ENCODE data around the gene CDK6. TPM values are rescaled to one million over a fixed set of nuclear protein-coding genes. Genes with fewer than 3 reads are reported as not detected.

CDK6 gene
- total RNA-seq, 1 experiment from 2014 or later = 41.4 TPM

- ChIA-PET CTCF (no interaction called here), RAD21 (ENCODE audit: low non-redundant PET in 1 of 2, low total read pairs in 2 of 2, uncharacterized antibody in 2 of 2, unreplicated experiment in 2 of 2) (no interaction called here), POLR2A (no interaction called here)
- Histone ChIP-seq H3K27ac (ENCODE audit: low read depth, low read length) (no peak overlapping the region), H4K20me1 (ENCODE audit: insufficient read depth) (no peaks in the 10 kb centered on the region), H3K9me3 (ENCODE audit: control insufficient read depth in 1 of 2, insufficient read depth in 1 of 2, low read depth in 1 of 2, low read length in 2 of 2) (no peaks in the 10 kb centered on the region), H2AFZ (ENCODE audit: low read depth, low read length, poor library complexity, severe bottlenecking) (no peak overlapping the region), H3K4me2 (ENCODE audit: low read length) (no peak overlapping the region), H3K27me3 (ENCODE audit: insufficient read depth, low read length) (no peaks in the 10 kb centered on the region), H3K9me2 (ENCODE audit: insufficient read depth) (no peaks in the 10 kb centered on the region), H3K79me2 (ENCODE audit: insufficient read depth, low read length) (no peaks in the 10 kb centered on the region), H3K4me3 (replicated peaks in 1 of 2; ENCODE audit: low read depth in 1 of 2, low read length in 2 of 2) (no peak overlapping the region), H3K9ac (ENCODE audit: low read length) (no peak overlapping the region), H3K36me3 (ENCODE audit: control insufficient read depth in 1 of 2, insufficient read depth in 2 of 2, low read length in 2 of 2) (no peaks in the 10 kb centered on the region), H3K4me1 (ENCODE audit: control insufficient read depth in 1 of 2, insufficient read depth in 2 of 2, low read length in 2 of 2) (no peaks in the 10 kb centered on the region)
- DNase-seq (ENCODE audit: low read depth, low spot score) (no peak), ATAC-seq (no peak)
- BruUV-seq (replicated peaks) = no TSS peak
- TF ChIP-seq, protein P1, sequence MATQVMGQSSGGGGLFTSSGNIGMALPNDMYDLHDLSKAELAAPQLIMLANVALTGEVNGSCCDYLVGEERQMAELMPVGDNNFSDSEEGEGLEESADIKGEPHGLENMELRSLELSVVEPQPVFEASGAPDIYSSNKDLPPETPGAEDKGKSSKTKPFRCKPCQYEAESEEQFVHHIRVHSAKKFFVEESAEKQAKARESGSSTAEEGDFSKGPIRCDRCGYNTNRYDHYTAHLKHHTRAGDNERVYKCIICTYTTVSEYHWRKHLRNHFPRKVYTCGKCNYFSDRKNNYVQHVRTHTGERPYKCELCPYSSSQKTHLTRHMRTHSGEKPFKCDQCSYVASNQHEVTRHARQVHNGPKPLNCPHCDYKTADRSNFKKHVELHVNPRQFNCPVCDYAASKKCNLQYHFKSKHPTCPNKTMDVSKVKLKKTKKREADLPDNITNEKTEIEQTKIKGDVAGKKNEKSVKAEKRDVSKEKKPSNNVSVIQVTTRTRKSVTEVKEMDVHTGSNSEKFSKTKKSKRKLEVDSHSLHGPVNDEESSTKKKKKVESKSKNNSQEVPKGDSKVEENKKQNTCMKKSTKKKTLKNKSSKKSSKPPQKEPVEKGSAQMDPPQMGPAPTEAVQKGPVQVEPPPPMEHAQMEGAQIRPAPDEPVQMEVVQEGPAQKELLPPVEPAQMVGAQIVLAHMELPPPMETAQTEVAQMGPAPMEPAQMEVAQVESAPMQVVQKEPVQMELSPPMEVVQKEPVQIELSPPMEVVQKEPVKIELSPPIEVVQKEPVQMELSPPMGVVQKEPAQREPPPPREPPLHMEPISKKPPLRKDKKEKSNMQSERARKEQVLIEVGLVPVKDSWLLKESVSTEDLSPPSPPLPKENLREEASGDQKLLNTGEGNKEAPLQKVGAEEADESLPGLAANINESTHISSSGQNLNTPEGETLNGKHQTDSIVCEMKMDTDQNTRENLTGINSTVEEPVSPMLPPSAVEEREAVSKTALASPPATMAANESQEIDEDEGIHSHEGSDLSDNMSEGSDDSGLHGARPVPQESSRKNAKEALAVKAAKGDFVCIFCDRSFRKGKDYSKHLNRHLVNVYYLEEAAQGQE (IDR thresholded peaks at IDR 0.05; ENCODE audit: low read depth) = no peak
- no peak for TF ChIP-seq EZH2phosphoT487 (IDR thresholded peaks at IDR 0.05; ENCODE audit: borderline replicate concordance)
- TF ChIP-seq ELF1 (IDR thresholded peaks at IDR 0.05; ENCODE audit: borderline replicate concordance, low read depth) = no peak
- TF ChIP-seq ZBTB33 (IDR thresholded peaks at IDR 0.05; ENCODE audit: extremely low read depth, insufficient replicate concordance, low read length) = no peak
- TF ChIP-seq POLR2A (IDR thresholded peaks at IDR 0.05; ENCODE audit: borderline replicate concordance, extremely low read depth, insufficient read depth, insufficient read length) = no peak
- TF ChIP-seq POLR2AphosphoS5 (IDR thresholded peaks at IDR 0.05; ENCODE audit: low read depth, low read length) = no peak
- TF ChIP-seq ZFX (IDR thresholded peaks at IDR 0.05) = no peak
- no peak for TF ChIP-seq TCF7L2 (IDR thresholded peaks at IDR 0.05; ENCODE audit: borderline replicate concordance, extremely low read depth, insufficient read depth, insufficient read length)
- no peak for TF ChIP-seq CEBPB (IDR thresholded peaks at IDR 0.05; ENCODE audit: low read depth)
- TF ChIP-seq YY1 (IDR thresholded peaks at IDR 0.05; ENCODE audit: extremely low read depth, insufficient replicate concordance, low read depth, low read length) = no peak
- no peak for TF ChIP-seq ATF3 (IDR thresholded peaks at IDR 0.05)
- TF ChIP-seq SP1 (IDR thresholded peaks at IDR 0.05; ENCODE audit: low read depth) = no peak
- no peak for TF ChIP-seq EGR1 (IDR thresholded peaks at IDR 0.05; ENCODE audit: low read depth)
- intact Hi-C loops (cut with micrococcal nuclease) = no loop called here
Measured at GRCh38 chr7:92682903-92683539, 153.4 kb downstream of the CDK6 start.

Data from HCT116 (cell line).